ENCODE results near the gene GPR18.

GRCh38 chr13:99301913-99302636 lies 43.9 kb upstream of the GPR18 start:
- no peak for TF ChIP-seq CTCF (IDR thresholded peaks at IDR 0.05)
- no peak for TF ChIP-seq POLR2A (IDR thresholded peaks at IDR 0.05)
